Measurements from ENCODE around the gene PRTFDC1.

GRCh38 chr10:24847112-24848070 lies 105.0 kb downstream of the PRTFDC1 start:
- TF ChIP-seq POLR2AphosphoS5 (IDR thresholded peaks at IDR 0.05; ENCODE audit: low read depth, low read length): no peak
- no peak for TF ChIP-seq POLR2A (IDR thresholded peaks at IDR 0.05; ENCODE audit: low read depth, low read length)
